Activated CD8-positive, alpha-beta memory T cell treated with anti-CD3 and anti-CD28 coated beads, Interleukin-2, amount 50 U/mL, for 4 hours (primary cell): Measurements from ENCODE around the gene LSR.

ENCODE experiments used
- DNase-seq: peaks from one replicate; pipeline ENCODE4 v3.0.0-alpha.2; 2020

The LSR gene

DNA sequence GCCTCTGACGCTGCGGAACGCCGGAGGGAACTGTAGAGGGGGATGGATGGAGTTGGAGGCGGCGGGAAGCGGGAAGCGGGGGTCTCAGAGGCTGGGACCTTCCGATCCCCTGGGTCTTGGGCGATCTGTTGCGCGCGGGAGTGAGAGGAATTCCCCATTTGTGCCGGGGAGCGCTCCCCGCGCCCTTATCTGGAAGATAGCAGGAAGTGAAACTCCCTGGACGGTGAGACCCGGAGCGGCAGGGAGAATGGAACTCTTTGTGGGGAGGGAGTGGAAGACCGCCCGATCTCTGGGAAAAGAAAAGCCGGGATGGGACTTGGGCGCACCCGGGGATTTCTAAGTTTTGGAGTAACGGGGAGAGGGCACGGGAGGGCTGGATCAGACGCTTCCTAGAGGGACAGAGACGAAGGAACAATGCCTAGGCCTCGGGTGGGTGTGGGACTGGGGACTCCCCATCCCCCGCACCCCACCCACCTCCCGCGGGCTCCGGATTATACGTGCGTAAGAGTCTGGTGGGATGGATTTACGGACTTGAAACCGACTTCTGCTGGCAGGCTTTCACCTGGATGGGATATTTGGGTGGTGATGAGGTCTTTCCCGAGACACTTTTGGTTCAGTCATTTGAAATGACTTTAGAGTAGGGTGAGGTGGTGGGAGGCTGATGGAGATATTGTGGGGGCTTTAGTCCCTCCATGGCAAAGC, 495 bp downstream of the LSR start:
- DNase-seq = no peak

DNA sequence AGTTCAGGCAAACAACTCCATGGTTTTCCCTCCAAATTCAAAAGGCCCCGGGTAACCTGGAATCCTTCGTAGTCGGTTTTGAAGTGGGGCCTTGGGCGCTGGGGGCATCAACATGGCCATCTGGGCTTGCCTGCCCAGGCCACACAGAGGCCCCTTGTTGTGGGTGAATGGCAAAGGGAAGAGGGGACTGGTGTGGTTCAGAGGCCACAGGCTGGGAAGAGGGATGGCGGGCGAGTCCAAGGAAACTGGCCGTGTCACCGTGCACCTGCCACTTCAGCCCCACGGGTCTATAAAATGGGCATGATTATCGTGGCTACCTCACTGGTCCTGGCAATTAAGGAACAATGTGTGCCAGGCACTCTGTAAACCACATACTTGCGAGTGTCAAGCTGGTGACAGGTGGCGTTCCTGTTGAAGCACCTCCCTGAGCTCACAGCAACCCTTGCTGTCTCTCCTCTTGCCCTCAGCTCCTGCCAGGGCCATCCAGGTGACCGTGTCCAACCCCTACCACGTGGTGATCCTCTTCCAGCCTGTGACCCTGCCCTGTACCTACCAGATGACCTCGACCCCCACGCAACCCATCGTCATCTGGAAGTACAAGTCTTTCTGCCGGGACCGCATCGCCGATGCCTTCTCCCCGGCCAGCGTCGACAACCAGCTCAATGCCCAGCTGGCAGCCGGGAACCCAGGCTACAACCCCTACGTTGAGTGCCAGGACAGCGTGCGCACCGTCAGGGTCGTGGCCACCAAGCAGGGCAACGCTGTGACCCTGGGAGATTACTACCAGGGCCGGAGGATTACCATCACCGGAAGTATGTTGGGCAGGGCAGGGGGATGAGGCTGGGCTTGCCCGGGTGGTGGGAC, 1.3 kb downstream of the LSR start:
- DNase-seq = no peak

DNA sequence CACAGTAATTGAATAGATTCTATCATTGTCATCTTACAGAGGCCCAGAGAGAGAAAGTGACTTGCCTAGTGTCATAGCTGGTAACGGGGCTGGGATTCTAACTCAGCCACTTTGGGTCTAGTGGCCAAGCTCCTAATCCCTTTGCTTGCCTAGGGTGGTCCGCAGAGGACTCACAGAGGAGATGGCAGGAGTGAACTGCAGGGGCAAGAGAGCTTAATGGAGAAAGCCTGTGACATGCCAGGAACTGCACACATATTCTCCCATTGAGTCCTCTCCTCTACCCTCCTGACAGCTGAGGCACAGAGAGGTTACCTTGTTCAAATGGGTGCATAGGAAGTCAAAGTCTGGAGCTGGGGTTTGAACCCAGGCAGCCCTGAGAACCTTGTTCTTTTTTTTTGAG, 2.7 kb downstream of the LSR start:
- no peak for DNase-seq

DNA sequence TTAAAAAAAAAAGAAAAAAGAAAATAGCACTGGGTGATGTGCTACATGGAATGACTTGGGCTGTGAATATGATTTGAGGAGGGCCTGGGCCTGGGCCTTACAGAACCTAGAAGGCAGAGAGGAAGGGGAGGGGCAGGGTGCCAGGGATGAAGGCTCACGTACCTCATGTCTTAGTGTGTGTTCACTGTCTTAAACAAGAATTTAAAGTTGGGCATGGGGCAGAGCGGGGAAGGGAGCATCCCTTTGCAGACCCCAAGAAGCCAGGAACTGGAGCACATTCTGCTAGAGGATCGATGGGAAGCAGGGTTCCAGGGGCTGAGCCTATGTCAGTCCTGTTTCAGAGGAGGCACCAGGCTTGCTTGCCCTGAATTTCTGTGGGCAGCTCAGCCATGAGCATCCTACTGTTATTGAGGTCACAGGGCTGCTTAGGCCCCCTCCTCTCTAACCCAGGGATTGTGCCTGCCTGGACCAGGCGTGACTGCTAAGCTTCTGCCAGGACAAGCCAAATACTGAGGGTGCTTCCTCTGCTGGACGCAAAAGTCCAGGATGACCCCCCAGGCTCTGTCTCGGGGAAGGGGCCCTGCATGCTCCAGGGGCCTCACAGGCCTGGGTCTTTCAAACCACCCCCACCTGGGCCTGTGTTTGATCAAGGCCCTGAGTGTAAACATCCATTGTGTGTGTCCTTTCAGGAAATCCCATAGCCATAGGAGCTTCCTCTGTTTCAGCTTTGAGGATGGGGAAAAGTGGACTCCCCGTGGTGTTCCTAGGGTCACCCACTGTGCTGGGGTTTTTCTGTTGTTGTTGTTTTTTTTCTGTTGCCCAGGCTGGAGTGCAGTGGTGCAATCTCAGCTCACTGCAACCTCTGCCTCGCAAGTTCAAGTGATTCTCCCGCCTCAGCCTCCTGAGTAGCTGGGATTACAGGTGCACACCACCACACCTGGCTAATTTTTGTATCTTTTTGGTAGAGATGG, 4.8 kb downstream of the LSR start:
- DNase-seq = no peak

DNA sequence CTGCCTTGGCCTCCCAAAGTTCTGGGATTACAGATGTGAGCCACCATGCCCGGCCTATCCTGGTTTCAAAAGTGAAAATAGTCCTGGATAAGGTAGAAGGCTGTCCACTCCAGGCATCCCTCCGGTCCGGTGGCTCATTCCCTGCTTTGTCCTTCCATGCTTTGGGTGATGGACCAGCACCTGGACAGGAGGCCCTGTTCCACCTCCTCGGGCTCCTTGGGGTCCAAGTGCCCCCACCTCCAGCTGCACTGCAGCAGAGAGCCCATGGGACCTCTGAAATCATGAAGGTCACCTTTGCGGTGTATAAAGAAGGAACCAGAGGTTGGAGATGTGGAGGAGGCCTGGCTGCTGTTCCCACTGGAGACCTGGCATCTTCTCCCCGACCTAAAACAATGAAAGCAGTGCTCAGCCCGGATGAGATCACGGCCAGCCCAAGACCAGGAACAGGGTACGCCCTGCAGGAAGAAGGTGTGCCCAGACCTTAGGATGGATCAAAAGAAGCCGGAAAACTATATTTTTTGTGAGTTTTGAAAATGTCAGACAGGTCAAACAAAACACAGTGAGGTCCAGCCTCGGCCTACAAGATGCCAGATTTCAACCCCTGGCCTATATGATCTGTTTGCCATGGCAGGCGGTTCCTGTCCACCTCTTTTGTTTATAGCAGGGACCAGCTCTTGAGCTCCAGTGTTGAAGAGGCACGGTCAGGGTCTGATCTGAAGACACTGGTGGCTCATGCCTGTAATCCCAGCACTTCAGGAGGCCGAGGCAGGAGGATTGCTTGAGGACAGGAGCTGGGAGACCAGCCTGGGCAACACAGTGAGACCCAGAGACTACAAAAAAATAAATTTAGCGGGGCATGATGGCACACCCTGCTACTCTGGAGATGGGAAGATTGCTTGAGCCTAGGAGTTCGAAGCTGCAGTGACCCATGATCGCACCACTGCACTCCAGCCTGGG, 5.8 kb downstream of the LSR start:
- no peak for DNase-seq

DNA sequence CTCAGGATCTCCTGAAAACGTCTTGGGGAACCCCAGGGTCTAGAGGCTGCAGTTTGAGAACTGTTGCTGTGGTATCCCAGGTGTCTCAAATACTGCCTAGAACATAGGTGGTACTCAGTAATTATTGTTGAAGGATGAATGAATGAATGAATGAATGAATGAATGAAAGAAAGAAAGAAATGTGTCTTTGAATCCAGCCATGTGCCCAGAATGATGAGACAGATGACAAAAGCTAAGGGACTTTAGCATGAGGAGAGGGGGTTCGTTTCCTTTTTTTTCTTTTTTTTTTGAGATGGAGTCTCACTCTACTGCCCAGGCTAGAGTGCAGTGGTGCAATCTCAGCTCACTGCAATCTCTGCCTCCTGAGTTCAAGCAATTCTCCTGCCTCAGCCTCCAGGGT, 7.8 kb downstream of the LSR start:
- no peak for DNase-seq

DNA sequence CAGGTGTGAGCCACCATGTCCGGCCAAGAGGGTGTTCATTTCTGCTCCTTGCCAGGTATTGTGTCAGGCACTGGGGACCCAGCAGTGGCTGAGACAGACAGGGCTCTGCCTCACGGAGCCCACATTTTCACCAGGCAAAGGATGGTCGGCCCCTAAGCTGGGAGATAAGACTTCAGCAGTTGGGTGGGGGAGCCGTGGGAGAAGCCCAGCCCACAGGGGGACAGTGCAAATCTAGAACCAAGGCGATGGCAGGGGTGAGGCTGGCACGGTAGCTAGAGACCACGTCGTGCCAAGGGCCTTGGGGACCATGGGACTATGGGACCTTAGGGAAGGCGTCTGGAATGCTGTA, 8.3 kb downstream of the LSR start:
- DNase-seq = no peak

DNA sequence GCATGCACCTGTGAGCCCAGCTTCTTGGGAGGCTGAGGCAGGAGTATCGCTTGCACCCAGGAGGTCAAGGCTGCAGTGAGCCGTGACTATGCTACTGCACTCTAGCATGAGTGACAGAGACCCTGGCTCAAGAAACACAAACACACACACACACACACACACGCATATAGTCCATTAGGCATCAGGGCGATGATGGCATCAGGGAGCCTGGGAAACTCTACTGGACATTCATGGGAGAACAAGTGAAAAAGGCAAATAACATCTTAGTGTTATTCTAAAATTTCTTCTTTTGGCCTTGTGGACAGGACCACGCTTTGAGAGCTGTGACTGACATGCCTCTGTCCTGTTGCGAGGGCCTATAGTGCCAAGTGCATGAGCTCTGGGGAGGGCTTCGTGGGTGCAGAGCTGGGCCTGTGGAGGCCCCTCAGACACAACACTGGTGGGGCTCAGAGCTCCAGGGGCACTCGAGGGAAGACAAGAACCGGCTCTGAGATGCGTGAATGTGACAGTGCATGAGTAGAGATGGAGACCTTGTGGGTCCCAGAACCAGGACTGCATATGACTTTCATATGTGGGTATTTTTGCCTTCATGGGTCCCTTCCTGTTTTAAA, 12.0 kb downstream of the LSR start:
- peak; percentile 5 for DNase-seq

DNA sequence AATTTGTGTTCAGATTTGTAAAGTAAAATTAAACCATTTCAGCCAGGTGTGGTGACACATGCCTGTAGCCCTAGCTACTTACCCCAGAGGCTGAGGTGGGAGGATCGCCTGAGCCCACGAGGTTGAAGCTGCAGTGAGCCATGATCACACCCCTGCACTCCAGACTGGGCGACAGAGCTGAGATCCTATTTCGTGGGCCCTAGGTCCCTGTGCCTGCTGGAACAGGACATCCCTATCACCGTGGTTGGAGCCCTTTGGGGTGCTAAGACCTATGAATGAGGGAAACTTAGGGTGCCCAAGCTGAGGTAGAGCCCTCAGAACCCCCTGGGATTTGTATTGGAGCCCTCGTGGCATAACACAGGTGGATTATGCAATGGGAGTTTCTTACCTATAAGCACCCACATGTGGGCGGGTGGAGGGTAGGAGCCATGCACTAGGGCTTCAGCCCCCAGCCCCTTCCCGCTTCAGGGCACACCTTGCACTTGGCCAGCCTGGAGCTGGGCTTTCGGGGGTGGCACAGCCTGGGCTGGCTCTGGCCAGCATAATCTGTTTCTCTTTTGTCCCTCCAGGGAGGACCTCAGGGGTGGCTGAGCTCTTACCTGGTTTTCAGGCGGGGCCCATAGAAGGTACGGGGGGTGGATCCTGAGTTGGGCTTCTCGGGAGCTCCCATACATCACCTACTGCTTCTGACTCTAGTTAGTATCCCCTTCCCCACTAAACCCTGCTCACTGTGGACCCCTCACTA, 12.7 kb downstream of the LSR start:
- DNase-seq = peak; percentile 13

DNA sequence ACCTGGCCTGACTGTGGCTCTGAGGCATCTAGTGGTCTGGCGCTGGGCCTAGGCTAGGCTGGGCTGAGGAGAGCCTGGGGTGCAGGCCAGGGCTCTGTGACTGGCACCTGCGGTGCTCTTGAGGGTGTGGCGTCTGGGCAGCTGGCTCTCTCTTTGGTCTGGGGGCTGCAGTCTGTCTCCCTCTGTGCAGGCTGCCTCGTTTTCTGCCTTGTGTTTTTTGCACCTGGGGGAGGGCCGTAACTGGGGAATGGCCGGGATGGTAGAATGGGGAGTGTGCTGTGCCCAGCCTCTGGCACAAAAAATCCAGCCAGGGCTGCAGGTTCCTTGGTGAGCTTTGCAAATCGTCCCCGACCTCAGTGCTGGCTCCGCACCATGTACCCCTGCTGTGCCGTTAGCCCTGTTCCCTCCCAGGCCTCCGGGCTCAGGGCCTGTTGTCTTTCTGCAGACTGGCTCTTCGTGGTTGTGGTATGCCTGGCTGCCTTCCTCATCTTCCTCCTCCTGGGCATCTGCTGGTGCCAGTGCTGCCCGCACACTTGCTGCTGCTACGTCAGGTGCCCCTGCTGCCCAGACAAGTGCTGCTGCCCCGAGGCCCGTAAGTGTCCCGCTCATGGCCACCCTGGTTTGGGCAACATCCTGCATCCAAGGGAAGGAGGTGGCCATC, 13.4 kb downstream of the LSR start:
- DNase-seq = peak; percentile 7

DNA sequence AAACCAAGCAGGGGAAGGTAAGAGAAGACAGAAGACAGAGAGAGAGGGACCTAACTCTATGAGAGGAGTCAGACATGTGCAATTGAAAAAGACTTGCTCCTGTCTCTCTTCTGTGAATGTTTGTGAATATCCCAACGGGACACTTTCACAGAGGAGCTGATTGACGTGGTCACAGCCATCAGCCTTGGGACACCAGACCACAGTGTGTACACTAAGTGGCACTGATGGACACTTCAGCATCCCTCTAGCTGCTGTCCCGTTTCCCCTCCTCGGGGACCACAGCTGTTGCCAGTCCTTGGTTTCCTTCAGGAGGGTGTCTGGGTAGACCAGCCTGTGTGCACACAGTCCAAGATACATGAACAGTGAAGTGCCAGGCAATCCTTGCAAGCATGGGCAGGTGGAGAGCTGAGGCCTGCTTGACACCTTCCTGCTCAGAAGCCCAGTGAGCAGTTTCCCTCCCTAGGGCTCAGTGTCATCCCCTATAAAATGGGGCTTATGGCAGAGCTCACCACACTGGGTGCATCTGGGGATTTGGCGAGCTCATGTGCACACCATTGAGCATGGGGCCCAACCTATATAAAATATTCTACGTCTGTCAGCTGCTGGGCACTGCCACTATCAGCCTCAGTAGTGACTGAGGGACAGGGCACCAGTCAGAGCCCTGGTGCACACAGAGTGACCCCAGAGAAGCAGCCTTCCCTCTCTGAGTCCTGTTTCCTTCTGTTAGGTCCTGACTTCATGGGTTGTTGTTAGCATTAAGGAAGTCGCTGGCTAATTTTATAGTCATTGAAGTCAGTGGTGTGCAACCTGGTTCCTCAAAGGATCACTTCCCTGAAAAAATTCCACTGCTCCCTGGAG, 15.7 kb downstream of the LSR start:
- DNase-seq = no peak

DNA sequence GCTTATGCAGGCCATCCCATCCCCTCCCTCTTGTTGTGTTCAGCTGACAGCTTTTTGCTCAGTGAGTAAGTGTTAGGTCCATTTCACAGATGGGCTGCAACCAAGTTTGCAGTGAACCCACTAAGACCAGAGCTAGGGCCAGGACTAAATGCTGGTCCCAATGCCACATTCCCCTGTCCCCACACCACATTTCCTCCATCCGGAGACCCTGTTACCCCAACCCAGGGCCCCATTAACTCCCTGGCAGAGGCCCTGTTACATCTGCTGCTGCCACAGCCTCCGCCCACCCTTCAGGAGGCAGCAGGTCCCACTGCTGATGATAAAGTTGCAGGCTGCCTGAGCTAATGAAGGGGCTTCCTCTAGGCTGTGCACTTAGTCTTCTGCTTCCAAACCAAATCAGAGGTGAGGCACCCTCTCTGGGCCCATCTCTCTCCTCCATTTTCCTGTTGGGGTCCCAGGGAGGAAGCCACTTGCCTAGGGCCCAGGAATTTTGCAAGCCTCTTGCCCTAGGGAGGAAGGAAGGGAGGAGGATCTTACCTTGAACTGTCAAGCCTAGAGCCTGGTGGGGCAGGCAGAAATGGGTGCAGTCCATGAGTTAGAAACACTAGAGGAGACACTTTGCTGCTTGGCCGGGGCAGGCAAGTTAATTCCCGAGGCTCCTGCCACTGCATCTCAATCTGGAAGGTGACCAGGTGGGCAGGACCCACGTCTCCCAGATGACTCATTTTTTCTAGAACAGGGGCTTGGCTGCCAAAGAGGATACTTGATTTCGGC, 16.5 kb downstream of the LSR start:
- no peak for DNase-seq

DNA sequence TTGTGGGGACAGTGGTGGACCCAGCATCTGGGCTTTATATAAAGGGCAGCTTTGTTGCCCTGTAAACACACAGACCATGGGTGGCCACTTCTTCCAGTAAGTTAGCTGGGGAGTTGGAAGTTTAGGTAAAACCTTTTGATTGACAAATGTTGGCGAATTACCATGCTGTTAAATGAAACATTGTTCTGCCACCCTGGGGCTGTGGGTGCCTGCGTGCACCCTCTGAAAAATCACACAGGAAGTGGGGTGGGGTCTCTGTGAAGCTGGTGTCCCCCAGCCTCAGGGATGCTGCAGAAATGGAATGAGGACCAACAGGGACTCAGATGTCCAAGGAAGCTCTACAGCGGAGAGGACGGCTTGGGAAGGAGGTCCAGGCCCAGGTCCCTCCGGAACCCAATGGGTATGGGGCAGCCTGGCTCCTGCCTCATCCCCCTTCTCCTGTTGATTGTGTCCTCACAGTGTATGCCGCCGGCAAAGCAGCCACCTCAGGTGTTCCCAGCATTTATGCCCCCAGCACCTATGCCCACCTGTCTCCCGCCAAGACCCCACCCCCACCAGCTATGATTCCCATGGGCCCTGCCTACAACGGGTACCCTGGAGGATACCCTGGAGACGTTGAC, 17.2 kb downstream of the LSR start:
- no peak for DNase-seq

DNA sequence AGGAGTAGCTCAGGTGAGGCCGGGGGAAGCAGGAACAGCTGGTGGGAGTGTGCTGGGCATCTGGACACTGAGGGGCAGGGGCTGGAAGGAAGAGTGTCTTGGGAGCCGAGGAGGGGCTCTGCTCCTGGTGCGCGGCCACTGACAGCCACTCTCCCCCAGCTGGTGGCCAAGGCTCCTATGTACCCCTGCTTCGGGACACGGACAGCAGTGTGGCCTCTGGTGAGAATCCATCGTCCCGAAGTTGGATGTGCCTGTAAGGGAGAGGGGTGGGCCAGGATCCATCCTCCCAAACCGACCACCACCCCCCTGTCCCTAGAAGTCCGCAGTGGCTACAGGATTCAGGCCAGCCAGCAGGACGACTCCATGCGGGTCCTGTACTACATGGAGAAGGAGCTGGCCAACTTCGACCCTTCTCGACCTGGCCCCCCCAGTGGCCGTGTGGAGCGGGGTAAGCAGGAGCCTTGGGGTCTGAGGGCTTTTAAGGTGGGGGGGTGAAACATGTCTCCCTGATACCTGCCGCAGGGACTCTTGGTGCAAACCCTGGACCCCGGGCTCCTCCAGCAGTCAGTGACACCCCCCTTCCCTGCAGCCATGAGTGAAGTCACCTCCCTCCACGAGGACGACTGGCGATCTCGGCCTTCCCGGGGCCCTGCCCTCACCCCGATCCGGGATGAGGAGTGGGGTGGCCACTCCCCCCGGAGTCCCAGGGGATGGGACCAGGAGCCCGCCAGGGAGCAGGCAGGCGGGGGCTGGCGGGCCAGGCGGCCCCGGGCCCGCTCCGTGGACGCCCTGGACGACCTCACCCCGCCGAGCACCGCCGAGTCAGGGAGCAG, 17.9 kb downstream of the LSR start:
- DNase-seq = peak; percentile 15

DNA sequence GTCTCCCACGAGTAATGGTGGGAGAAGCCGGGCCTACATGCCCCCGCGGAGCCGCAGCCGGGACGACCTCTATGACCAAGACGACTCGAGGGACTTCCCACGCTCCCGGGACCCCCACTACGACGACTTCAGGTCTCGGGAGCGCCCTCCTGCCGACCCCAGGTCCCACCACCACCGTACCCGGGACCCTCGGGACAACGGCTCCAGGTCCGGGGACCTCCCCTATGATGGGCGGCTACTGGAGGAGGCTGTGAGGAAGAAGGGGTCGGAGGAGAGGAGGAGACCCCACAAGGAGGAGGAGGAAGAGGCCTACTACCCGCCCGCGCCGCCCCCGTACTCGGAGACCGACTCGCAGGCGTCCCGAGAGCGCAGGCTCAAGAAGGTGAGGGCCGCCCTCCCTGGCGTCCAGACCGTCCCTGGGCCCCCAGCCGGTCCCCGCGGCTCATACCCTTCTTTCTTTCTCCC, 18.6 kb downstream of the LSR start:
- peak; percentile 59 for DNase-seq

DNA sequence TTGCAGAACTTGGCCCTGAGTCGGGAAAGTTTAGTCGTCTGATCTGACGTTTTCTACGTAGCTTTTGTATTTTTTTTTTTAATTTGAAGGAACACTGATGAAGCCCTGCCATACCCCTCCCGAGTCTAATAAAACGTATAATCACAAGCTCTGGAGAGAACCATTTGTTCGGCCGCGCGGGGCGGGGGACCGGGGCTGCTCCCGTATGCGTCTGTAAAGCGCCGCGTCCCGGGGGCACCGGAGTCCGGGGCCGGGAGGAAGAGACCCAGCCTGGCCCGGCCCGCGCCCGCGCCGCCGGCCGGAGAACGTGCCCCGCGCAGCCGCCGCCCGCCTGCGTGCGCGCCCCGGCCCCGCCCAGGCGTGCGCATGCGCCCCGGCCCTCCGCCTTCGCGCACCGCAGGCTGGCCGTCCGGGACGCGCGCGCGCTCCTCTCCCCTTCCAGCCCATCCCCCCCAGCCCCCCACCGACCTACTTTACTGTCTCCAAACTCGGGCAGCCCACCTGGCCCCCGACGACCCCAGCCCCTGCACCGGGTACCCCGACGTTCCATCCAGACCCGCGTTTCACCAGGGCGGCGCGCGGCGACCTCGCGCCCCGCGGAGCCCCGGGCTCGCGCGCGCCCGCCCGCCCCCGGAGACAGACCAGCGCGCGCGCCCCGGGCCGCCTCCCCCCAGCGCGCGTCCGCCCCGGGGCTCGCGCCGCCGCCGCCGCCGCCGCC, 19.2 kb downstream of the LSR start:
- DNase-seq = peak; percentile 72
